WERI-Rb-1 (cell line): Measurements from ENCODE around the gene CASP4.

Source experiments
- DNase-seq: peaks from one replicate; pipeline ENCODE4 v3.0.0-alpha.2; 2020
- H3K27ac ChIP-seq: fragments of 250-450 bp; sonication (Bioruptor Pico); 2 replicates; pipeline ENCODE4 v1.5.1; 2020; ENCODE audit warnings: mild to moderate bottlenecking, moderate library complexity
- H3K27me3 ChIP-seq: fragments of 250-450 bp; sonication (Bioruptor Pico); 2 replicates; pipeline ENCODE4 v1.5.1; 2021; ENCODE audit warnings: mild to moderate bottlenecking, low read depth, moderate library complexity; ENCODE audit not compliant: insufficient read depth, severe bottlenecking
- H3K36me3 ChIP-seq: fragments of 250-450 bp; sonication (Bioruptor Pico); 2 replicates; pipeline ENCODE4 v1.5.1; 2020; ENCODE audit warnings: mild to moderate bottlenecking, moderate library complexity
- H3K4me3 ChIP-seq: 2 replicates; pipeline ENCODE4 v1.5.1; 2011; ENCODE audit warnings: low read depth, mild to moderate bottlenecking, control low read depth, low read length
- H3K9me3 ChIP-seq: fragments of 250-450 bp; sonication (Bioruptor Pico); 2 replicates; pipeline ENCODE4 v1.5.1; 2021; ENCODE audit warnings: mild to moderate bottlenecking, moderate library complexity; ENCODE audit not compliant: severe bottlenecking
- CTCF ChIP-seq: IDR thresholded peaks from 2 replicates; pipeline ENCODE4 v1.5.1; 2011; ENCODE audit warnings: low read depth, mild to moderate bottlenecking, control low read depth, inconsistent platforms, low read length

The CASP4 gene

DNA sequence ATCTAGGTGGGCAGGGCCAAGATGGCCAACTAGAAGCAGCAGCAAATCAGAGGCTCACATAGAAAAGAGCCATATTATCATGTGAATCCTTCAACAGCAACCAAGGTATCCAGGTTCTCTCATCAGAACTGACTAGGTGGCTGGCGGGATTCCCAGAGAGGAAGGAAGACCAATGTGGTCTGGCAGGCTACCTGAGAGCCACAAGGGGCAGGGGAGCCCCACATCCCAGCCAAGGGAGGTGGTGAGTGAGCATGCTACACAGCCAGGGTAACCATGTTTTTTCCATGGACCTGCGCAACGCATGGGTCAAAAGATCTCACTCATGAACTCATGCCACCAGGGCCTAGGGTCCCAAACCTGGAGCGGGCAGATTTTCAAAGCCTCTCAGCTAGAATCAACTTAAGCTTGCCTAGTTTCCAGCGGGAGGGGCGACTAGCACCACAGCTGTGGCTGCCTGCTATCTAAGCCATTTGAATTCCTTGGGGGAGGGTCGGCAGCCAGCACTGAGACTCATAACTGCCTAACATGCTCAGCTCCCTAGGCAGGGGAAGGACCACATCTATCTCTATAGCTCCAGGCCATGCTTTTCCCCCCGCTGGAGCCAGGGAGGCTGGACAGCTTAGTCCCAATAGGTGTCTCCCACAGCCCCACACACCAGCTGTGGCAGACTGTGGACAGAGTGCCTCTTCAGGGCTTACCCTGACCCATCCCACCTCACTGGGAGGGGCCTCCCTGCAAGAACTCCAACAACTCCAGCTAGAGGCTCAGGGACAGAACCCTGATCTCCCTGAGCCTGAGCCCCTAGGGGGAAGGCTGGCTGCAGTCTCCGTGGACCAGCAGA, 41.4 kb downstream of the CASP4 start:
- Histone ChIP-seq H3K9me3 (no peaks in the 10 kb centered on the region), H3K36me3 (no peaks in the 10 kb centered on the region), H3K27me3 (no peaks in the 10 kb centered on the region), H3K4me3 (no peak overlapping the region), H3K27ac (no peak overlapping the region)
- peak; percentile 7 for DNase-seq
- TF ChIP-seq CTCF, result no peak

GRCh38 chr11:104925850-104926249, 42.5 kb downstream of the CASP4 start:
- no peak for TF ChIP-seq CTCF
- Histone ChIP-seq H3K27ac (no peak overlapping the region), H3K27me3 (no peaks in the 10 kb centered on the region), H3K4me3 (no peak overlapping the region), H3K9me3 (no peaks in the 10 kb centered on the region), H3K36me3 (no peaks in the 10 kb centered on the region)
- no peak for DNase-seq

GRCh38 chr11:104918113-104918824, 50.1 kb downstream of the CASP4 start:
- H3K27me3 ChIP-seq, result no peaks in the 10 kb centered on the region
- TF ChIP-seq CTCF, result no peak
- H3K4me3 ChIP-seq, result no peak overlapping the region
- no peaks in the 10 kb centered on the region for H3K36me3 ChIP-seq
- no peak overlapping the region for H3K27ac ChIP-seq
- H3K9me3 ChIP-seq, result no peaks in the 10 kb centered on the region
- no peak for DNase-seq

DNA sequence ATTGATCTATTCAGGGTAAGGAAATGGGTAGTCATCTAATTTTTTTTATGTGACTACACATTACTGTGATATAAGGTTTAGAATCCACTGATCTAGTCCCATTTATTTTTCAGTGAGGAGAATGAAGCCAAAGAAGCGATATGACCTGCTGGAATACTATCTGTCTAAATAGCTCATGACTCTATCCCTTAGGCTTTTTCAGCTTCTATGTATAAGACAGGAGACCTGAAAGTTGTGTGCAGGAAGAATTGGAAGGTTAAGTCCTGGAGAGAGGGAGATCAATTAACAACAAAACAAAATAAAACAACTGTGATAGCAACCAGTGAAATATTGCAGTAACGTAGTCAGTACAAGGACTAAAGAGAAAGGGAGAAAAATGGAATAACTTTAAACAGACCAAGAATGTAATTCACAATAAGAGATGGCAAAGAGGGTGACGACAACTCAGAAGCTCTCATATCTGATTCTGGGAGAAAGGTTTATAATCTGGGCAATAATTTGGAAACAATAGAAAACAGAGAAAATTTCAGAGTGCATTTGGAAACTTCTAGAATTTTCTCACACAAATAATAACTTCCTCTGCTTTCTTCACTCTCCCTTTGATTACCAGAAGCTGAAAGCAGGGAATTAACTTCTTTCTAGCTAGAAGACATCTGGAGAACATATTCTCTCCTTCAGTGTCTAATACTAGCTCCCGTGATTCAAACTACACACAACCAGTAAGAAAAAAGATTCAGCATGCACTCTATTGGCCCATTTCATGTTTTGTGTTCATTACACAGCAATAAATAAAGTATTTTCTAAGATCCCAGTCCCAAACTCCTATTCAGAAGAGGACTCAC, 50.9 kb downstream of the CASP4 start:
- Histone ChIP-seq H3K36me3 (no peaks in the 10 kb centered on the region), H3K4me3 (no peak overlapping the region), H3K27me3 (no peaks in the 10 kb centered on the region), H3K27ac (no peak overlapping the region), H3K9me3 (no peaks in the 10 kb centered on the region)
- no peak for DNase-seq
- TF ChIP-seq CTCF, result no peak

- TF ChIP-seq CTCF, result no peak
- H3K27ac ChIP-seq, result no peak overlapping the region
- no peaks in the 10 kb centered on the region for H3K36me3 ChIP-seq
- H3K9me3 ChIP-seq, result no peaks in the 10 kb centered on the region
- no peak for DNase-seq
- no peaks in the 10 kb centered on the region for H3K27me3 ChIP-seq
- no peak overlapping the region for H3K4me3 ChIP-seq
Measured at GRCh38 chr11:104916442-104916841, 51.9 kb downstream of the CASP4 start.
